ENCODE results near the gene XIST. TPM values are rescaled to one million over a fixed set of nuclear protein-coding genes. Genes with fewer than 3 reads are reported as not detected.

XIST gene
- total and polyA plus RNA-seq, 7 donors, result 0.04 to 79.2 (median 57.7) TPM

GRCh38 chrX:73785493-73785892 is 67.0 kb downstream of the XIST start:
- H3K4me3 ChIP-seq, result no peak overlapping the region
- 16 to 32% (median 23%) methylated on average over 1 of the region's 1 CpG for WGBS, 3 donors
- H3K9me3 ChIP-seq, result no peaks in the 10 kb centered on the region
- no peak overlapping the region for H3K27ac ChIP-seq
- no peak for DNase-seq
- intact Hi-C loops (cut with DNase I), result no loop called here
- H3K27me3 ChIP-seq (ENCODE audit: insufficient read depth in 3 of 3, low read length in 2 of 3), result peaks cover 0 to 16% (median 0%) of the 10 kb centered on the region in 3 donors
- ATAC-seq, result no peak
- H3K4me1 ChIP-seq, result no peaks in the 10 kb centered on the region
- no peak for TF ChIP-seq CTCF (IDR thresholded peaks at IDR 0.05)
- no peaks in the 10 kb centered on the region for H3K36me3 ChIP-seq (ENCODE audit: insufficient read depth in 1 of 2, low read depth in 1 of 2)
